Smooth muscle cell (in vitro differentiated cells): ENCODE results near the gene MYO7B. TPM values are rescaled to one million over a fixed set of nuclear protein-coding genes. Genes with fewer than 3 reads are reported as not detected.

Source experiments
- DNase-seq: peaks from one replicate; lab custom pipeline; 2025; ENCODE audit not compliant: unreplicated experiment; lab: John Stamatoyannopoulos, UW
- H2AFZ ChIP-seq: fragments of 200-600 bp; sonication (generic); 2 replicates; pipeline ENCODE4 v1.6.0; 2016; ENCODE audit warnings: antibody characterized with exemption, low read depth, mild to moderate bottlenecking
- H3F3A ChIP-seq: fragments of 200-600 bp; sonication (generic); 2 replicates; pipeline ENCODE4 v1.6.0; 2017; ENCODE audit warnings: antibody characterized with exemption, low read depth
- H3K27ac ChIP-seq: fragments of 200-600 bp; sonication (generic); 2 replicates; pipeline ENCODE4 v1.5.1; 2016; ENCODE audit warnings: low read depth, mild to moderate bottlenecking
- H3K27me3 ChIP-seq: fragments of 200-600 bp; sonication (generic); 2 replicates; pipeline ENCODE4 v1.6.1; 2016; ENCODE audit warnings: low read depth, mild to moderate bottlenecking
- H3K36me3 ChIP-seq: fragments of 200-600 bp; sonication (generic); 2 replicates; pipeline ENCODE4 v1.5.1; 2016; ENCODE audit warnings: low read depth
- H3K4me1 ChIP-seq: fragments of 200-600 bp; sonication (generic); 2 replicates; pipeline ENCODE4 v1.5.1; 2016; ENCODE audit warnings: low read depth
- H3K4me2 ChIP-seq: fragments of 200-600 bp; sonication (generic); 2 replicates; pipeline ENCODE4 v1.6.0; 2016; ENCODE audit warnings: mild to moderate bottlenecking
- H3K4me3 ChIP-seq: fragments of 200-600 bp; sonication (generic); 2 replicates; pipeline ENCODE4 v1.5.1; 2016; ENCODE audit warnings: mild to moderate bottlenecking
- H3K79me2 ChIP-seq: fragments of 200-600 bp; sonication (generic); 2 replicates; pipeline ENCODE4 v1.6.0; 2016; ENCODE audit warnings: low read depth, mild to moderate bottlenecking
- H3K9ac ChIP-seq: fragments of 200-600 bp; sonication (generic); 2 replicates; pipeline ENCODE4 v1.6.0; 2016; ENCODE audit warnings: low read depth
- H3K9me3 ChIP-seq: fragments of 200-600 bp; sonication (generic); replicated peaks from 2 replicates; pipeline ENCODE4 v1.5.1; 2016; ENCODE audit warnings: low read depth
- H4K20me1 ChIP-seq: fragments of 200-600 bp; sonication (generic); 2 replicates; pipeline ENCODE4 v1.6.0; 2016; ENCODE audit warnings: low read depth
- WGBS: methylation state at CpG from one replicate; pipeline ENCODE4 v1.1.7; 2016; ENCODE audit warnings: low lambda C conversion rate; 5-methylcytosine and 5-hydroxymethylcytosine counted together
- polyA plus RNA-seq: library from polyadenylated mRNA; unstranded; fragments of >200 nt; fragmentation: Nextera tagmentation; extraction: Ambion mirVana; gene quantifications from 2 replicates; pipeline ENCODE4 v1.2.1, GENCODE V29; 2016
- total RNA-seq: library from RNA; depleted of rRNA; stranded (reverse); fragments of >200 nt; gene quantifications from 2 replicates; pipeline ENCODE4 v1.2.3, GENCODE V29; 2014
- TF ChIP-seq, protein P1 (sequence below): fragments of 200-600 bp; sonication (generic); IDR thresholded peaks from 2 replicates; pipeline ENCODE4 v1.5.1; 2017; ENCODE audit warnings: borderline replicate concordance, mild to moderate bottlenecking, antibody characterized with exemption; ENCODE audit not compliant: insufficient read depth, poor library complexity, severe bottlenecking

Gene MYO7B
- total and polyA plus RNA-seq, 2 experiments from 2014 or later: 0.09 to 0.35 TPM

DNA sequence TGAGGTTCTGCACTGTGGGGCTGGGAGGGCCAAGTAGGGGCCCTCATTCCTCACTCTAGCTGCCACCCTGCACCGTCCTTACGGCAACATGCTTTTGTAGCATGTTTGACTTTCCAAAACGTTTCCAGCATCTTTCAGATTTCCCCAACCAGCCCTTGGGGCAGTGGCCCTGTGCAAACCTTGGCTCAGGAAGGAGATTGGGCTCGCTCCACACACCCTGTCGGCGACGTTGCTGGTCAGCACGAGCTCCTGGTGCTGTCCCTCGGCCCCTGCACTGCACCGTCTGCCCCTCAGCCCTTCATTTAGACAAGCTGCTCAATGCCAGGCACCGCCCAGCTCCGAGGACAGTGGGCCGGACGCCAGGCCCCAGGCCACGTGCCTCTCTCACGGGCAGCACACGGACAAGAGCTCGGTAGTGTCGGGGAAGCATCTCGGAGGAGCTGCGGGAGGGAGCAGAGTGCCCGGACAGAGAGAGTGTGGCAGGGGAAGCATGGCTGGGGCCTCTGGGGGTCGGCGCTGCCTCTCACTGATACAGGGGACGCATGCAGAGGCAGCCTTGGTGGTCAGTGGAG is 117.4 kb downstream of the MYO7B start:
- Histone ChIP-seq H3K27me3 (no peaks in the 10 kb centered on the region), H3F3A (no peaks in the 10 kb centered on the region), H4K20me1 (no peaks in the 10 kb centered on the region), H3K27ac (no peak overlapping the region), H3K4me3 (no peak overlapping the region), H3K9ac (no peak overlapping the region), H3K79me2 (no peaks in the 10 kb centered on the region), H3K4me1 (peaks cover 9% of the 10 kb centered on the region), H3K4me2 (no peak overlapping the region), H2AFZ (no peak overlapping the region), H3K36me3 (no peaks in the 10 kb centered on the region), H3K9me3 (no peaks in the 10 kb centered on the region)
- TF ChIP-seq, protein P1, sequence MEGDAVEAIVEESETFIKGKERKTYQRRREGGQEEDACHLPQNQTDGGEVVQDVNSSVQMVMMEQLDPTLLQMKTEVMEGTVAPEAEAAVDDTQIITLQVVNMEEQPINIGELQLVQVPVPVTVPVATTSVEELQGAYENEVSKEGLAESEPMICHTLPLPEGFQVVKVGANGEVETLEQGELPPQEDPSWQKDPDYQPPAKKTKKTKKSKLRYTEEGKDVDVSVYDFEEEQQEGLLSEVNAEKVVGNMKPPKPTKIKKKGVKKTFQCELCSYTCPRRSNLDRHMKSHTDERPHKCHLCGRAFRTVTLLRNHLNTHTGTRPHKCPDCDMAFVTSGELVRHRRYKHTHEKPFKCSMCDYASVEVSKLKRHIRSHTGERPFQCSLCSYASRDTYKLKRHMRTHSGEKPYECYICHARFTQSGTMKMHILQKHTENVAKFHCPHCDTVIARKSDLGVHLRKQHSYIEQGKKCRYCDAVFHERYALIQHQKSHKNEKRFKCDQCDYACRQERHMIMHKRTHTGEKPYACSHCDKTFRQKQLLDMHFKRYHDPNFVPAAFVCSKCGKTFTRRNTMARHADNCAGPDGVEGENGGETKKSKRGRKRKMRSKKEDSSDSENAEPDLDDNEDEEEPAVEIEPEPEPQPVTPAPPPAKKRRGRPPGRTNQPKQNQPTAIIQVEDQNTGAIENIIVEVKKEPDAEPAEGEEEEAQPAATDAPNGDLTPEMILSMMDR: no peak
- no peak for DNase-seq
- 80% methylated on average over 25 of the region's 25 CpGs for WGBS

DNA sequence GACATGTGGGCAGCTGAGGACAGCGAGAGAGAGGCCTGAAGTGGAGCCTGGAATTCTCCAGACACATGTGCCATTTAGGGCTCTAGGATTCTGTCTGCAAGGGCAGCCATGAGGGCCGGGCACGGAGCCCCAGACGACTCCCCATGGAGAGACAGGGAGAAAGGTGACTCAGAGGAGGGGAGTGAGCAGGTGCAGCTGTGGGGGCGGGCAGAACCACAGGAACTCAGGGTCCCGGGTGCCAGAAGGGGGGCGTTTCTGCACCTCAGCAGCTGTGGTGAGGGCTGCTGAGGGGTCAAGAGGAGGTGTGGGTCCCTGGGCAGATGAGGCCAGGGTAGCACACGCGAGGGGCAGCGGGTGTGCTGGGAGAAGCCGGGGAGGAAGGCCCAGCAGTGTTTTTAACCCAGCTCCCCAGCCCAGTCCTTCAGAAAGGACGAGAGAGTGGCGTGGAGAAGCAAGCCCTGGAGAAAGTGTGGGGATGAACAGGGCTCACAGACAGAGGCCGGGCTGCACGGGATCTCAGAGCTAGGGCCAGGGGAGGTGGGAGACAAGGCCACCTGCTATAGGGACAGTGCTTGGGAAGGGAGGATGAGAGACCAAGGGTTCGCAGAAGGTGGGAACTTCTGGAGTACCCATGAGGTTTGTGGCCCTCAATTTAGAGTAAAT is 118.1 kb downstream of the MYO7B start:
- H3F3A ChIP-seq: no peaks in the 10 kb centered on the region
- H3K4me3 ChIP-seq: no peak overlapping the region
- H3K27me3 ChIP-seq: no peaks in the 10 kb centered on the region
- no peak for DNase-seq
- H2AFZ ChIP-seq: no peak overlapping the region
- H3K27ac ChIP-seq: no peak overlapping the region
- no peak overlapping the region for H3K9ac ChIP-seq
- WGBS: 94% methylated on average over 16 of the region's 16 CpGs
- peaks cover 9% of the 10 kb centered on the region for H3K4me1 ChIP-seq
- TF ChIP-seq, protein P1: no peak
- H3K9me3 ChIP-seq: no peaks in the 10 kb centered on the region
- peaks cover 7% of the 10 kb centered on the region for H4K20me1 ChIP-seq
- H3K79me2 ChIP-seq: no peaks in the 10 kb centered on the region
- no peaks in the 10 kb centered on the region for H3K36me3 ChIP-seq
- H3K4me2 ChIP-seq: no peak overlapping the region

DNA sequence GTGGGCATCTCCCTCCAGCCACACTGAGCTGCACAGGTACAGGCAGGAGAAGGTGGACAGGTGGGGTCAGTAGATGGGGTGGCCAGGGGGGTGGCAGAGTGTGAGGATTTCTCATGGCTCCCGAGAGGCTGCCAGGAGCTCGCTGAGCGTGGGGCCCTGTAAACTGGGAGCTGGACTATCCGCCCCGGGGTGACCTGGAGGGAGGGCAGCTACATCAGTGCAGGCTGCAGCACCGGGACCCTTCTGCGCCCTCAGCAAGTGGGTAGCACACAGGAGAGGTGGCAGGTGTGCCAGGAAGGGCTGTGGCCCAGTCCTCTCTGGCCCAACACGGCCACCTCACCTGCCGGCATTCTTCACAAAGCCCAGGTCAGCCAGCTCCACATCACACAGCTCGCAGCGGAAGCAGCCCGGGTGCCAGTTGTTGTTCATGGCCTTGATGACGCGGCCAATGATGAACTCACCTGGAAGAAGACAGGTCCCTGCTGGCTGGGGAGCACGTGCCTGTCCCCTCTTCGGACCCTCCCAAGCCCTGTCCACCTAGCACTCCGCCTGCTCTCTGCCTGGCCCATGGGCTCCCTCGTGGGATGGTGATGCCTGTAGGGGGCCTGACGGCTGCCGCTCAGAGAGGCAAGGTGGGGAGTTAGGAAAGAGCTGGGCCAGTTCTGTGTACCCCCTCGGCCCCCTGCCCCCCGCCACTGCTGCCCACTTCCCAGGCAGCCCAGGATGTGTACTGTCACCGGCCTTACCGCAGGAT is 118.8 kb downstream of the MYO7B start:
- Histone ChIP-seq H3K36me3 (no peaks in the 10 kb centered on the region), H4K20me1 (peaks cover 8% of the 10 kb centered on the region), H3K27me3 (no peaks in the 10 kb centered on the region), H3F3A (no peaks in the 10 kb centered on the region), H3K4me3 (no peak overlapping the region), H2AFZ (no peak overlapping the region), H3K79me2 (no peaks in the 10 kb centered on the region), H3K4me2 (no peak overlapping the region), H3K4me1 (peaks cover 9% of the 10 kb centered on the region), H3K9ac (no peak overlapping the region), H3K27ac (no peak overlapping the region), H3K9me3 (no peaks in the 10 kb centered on the region)
- 94% methylated on average over 22 of the region's 24 CpGs for WGBS
- no peak for DNase-seq
- TF ChIP-seq, protein P1: no peak
